Small intestine (tissue), 7 donors: ENCODE results near the gene ZNF716. TPM values are rescaled to one million over a fixed set of nuclear protein-coding genes. Genes with fewer than 3 reads are reported as not detected.
"Not testable (repeated sequence)": the region's sequence is repeated elsewhere in the genome, so short reads cannot be mapped to it uniquely, and the experiment has no call there.

ENCODE experiments used
- DNase-seq, 2 donors: peaks; one replicate each; pipeline versions ENCODE4 v3.0.0 to v3.0.0-alpha.2; 2013
- FAIRE-seq: peaks from 2 replicates; lab custom pipeline; 2012; peaks lifted over from hg19 to GRCh38; lab: Jason Lieb, UNC
- H3K27ac ChIP-seq, 3 donors: one replicate each; pipeline ENCODE4 v1.5.1; 2013; ENCODE audit warnings: low read length in 2 of 3, mild to moderate bottlenecking in 2 of 3, control low read depth in 1 of 3, inconsistent platforms in 1 of 3, low read depth in 1 of 3, moderate library complexity in 1 of 3
- H3K27me3 ChIP-seq, 3 donors: one replicate each; pipeline ENCODE4 v1.6.1; 2013; ENCODE audit warnings: low read length in 3 of 3, inconsistent platforms in 1 of 3; ENCODE audit not compliant: control insufficient read depth in 3 of 3, insufficient read depth in 3 of 3
- H3K36me3 ChIP-seq, 3 donors: one replicate each; pipeline ENCODE4 v1.6.1; 2013; ENCODE audit warnings: low read length in 3 of 3, inconsistent platforms in 1 of 3, low read depth in 1 of 3, mild to moderate bottlenecking in 1 of 3, moderate library complexity in 1 of 3; ENCODE audit not compliant: control insufficient read depth in 3 of 3, insufficient read depth in 2 of 3
- H3K4me1 ChIP-seq, 3 donors: one replicate each; pipeline ENCODE4 v1.6.1; 2013; ENCODE audit warnings: low read length in 2 of 3, inconsistent platforms in 1 of 3, low read depth in 1 of 3, mild to moderate bottlenecking in 1 of 3, moderate library complexity in 1 of 3; ENCODE audit not compliant: control insufficient read depth in 3 of 3, insufficient read depth in 2 of 3
- H3K4me3 ChIP-seq, 3 donors: one replicate each; pipeline ENCODE4 v1.5.1; 2013; ENCODE audit warnings: low read length in 3 of 3, control low read depth in 1 of 3, inconsistent platforms in 1 of 3, low read depth in 1 of 3, mild to moderate bottlenecking in 1 of 3, moderate library complexity in 1 of 3
- H3K9me3 ChIP-seq, 2 donors: one replicate each; pipeline ENCODE4 v1.6.1; 2013; ENCODE audit warnings: low read depth in 1 of 2, low read length in 1 of 2; ENCODE audit not compliant: control insufficient read depth in 2 of 2, insufficient read depth in 1 of 2
- WGBS, 3 donors: extraction: QIAGEN DNeasy Blood & Tissue Kit; methylation state at CpG; one replicate each; pipeline ENCODE4 v1.1.7; 2013; 5-methylcytosine and 5-hydroxymethylcytosine counted together
- polyA plus RNA-seq, 4 donors: library from polyadenylated mRNA; stranded (reverse) in 3 of 4; unstranded in 1 of 4; fragments of 200-250 nt in 3 of 4; fragments of 120-200 nt in 1 of 4; gene quantifications; one replicate each; pipeline versions ENCODE4 v1.2.1 to v1.2.3, GENCODE V29; 2013
- donor health status: healthy with polysubstance abuse.
- donor health status: control.
- donor health status: control.
- donor health status: Bipolar disorder and iron deficiency.
- donor health status: healthy.

Gene ZNF716
- polyA plus RNA-seq, 4 donors = not detected

GRCh38 chr7:57437581-57437980 is 12.4 kb upstream of the ZNF716 start:
- no peak for DNase-seq
- H3K36me3 ChIP-seq = no peaks in the 10 kb centered on the region
- FAIRE-seq = no peak
- WGBS, 3 donors = 87 to 96% (median 92%) methylated on average over 17 to 19 of the region's 19 CpGs
- H3K4me1 ChIP-seq = no peaks in the 10 kb centered on the region
- no peak overlapping the region for H3K4me3 ChIP-seq
- peaks cover 2 to 56% of the 10 kb centered on the region in 2 donors for H3K9me3 ChIP-seq
- no peaks in the 10 kb centered on the region for H3K27me3 ChIP-seq
- no peak overlapping the region for H3K27ac ChIP-seq

GRCh38 chr7:57438244-57438643 is 11.7 kb upstream of the ZNF716 start:
- no peak for DNase-seq
- no peaks in the 10 kb centered on the region for H3K36me3 ChIP-seq
- WGBS, 3 donors = 74 to 78% (median 74%) methylated on average over 7 of the region's 7 CpGs
- no peak overlapping the region for H3K27ac ChIP-seq
- H3K9me3 ChIP-seq = peaks cover 2 to 58% of the 10 kb centered on the region in 2 donors
- no peak overlapping the region for H3K4me3 ChIP-seq
- no peak for FAIRE-seq
- H3K27me3 ChIP-seq = no peaks in the 10 kb centered on the region
- H3K4me1 ChIP-seq = no peaks in the 10 kb centered on the region

DNA sequence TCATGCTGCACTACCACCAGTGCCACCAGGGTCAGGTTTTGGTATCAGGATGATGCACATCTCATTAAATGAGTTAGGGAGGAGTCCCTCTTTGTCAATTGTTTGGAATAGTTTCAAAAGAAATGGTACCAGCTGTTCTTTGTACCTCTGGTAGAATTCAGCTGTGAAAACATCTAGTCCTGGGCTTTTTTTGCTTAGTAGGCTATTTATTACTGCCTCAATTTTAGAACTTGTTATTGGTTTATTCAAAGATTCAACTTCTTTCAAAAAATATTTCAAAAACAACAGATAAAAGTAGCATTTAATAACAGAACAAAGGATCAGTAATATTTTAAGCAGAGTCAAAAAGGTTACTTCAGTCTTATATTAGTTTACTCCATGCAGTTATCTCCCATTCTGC is 6.4 kb upstream of the ZNF716 start:
- FAIRE-seq (no peak), DNase-seq (no peak)
- H3K9me3 ChIP-seq = peaks cover 2 to 41% of the 10 kb centered on the region in 2 donors
- H3K27ac ChIP-seq = no peak overlapping the region
- no peaks in the 10 kb centered on the region for H3K4me1 ChIP-seq
- H3K4me3 ChIP-seq = no peak overlapping the region
- no peaks in the 10 kb centered on the region for H3K27me3 ChIP-seq
- no peaks in the 10 kb centered on the region for H3K36me3 ChIP-seq

GRCh38 chr7:57469186-57469828 is 19.3 kb downstream of the ZNF716 start:
- DNase-seq, H3K27ac ChIP-seq, H3K36me3 ChIP-seq, H3K27me3 ChIP-seq, H3K4me1 ChIP-seq, H3K4me3 ChIP-seq, FAIRE-seq: not testable (repeated sequence)
- WGBS, 3 donors = 57 to 82% (median 80%) methylated on average over 3 of the region's 3 CpGs
- peaks cover 0 to 21% of the 10 kb centered on the region in 2 donors for H3K9me3 ChIP-seq

GRCh38 chr7:57480304-57480703 is 30.3 kb downstream of the ZNF716 start:
- H3K9me3 ChIP-seq = peaks cover 0 to 25% of the 10 kb centered on the region in 2 donors
- not testable (repeated sequence) for H3K36me3 ChIP-seq, DNase-seq, H3K27ac ChIP-seq, FAIRE-seq, H3K4me3 ChIP-seq, H3K27me3 ChIP-seq, H3K4me1 ChIP-seq

DNA sequence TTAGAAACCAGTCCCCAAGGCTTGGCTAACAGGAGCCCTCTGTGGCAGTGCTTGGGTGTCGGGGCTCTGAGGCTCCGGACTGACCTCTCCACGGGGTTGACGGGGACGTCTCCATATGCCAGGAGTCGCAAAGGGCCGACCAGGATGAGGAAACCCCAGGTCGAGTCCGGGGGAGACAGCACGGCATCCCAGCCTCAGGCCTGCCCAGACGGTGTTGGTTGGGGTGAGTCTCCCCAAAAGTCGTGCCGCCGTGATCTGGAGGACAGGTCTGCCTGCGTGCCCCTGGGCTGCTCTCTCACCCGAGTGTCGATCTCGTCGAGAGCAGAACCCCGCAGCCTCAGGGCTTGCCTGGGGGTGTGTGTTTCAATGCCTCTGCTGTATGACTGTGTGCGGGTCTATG is 35.0 kb downstream of the ZNF716 start:
- peaks cover 2 to 48% of the 10 kb centered on the region in 2 donors for H3K9me3 ChIP-seq
- FAIRE-seq, H3K27me3 ChIP-seq, DNase-seq, H3K4me3 ChIP-seq, H3K4me1 ChIP-seq, H3K36me3 ChIP-seq, H3K27ac ChIP-seq: not testable (repeated sequence)
- 84 to 94% (median 86%) methylated on average over 21 of the region's 21 CpGs for WGBS, 3 donors

- Histone ChIP-seq H3K27ac (no peak overlapping the region), H3K4me1 (no peaks in the 10 kb centered on the region), H3K27me3 (no peaks in the 10 kb centered on the region), H3K36me3 (no peaks in the 10 kb centered on the region), H3K9me3 (peaks cover 5 to 53% of the 10 kb centered on the region in 2 donors), H3K4me3 (no peak overlapping the region)
- WGBS, 3 donors = 82 to 90% (median 85%) methylated on average over 13 of the region's 13 CpGs
- DNase-seq (no peak), FAIRE-seq (no peak)
Observed at GRCh38 chr7:57487957-57488356, 38.0 kb downstream of the ZNF716 start.

DNA sequence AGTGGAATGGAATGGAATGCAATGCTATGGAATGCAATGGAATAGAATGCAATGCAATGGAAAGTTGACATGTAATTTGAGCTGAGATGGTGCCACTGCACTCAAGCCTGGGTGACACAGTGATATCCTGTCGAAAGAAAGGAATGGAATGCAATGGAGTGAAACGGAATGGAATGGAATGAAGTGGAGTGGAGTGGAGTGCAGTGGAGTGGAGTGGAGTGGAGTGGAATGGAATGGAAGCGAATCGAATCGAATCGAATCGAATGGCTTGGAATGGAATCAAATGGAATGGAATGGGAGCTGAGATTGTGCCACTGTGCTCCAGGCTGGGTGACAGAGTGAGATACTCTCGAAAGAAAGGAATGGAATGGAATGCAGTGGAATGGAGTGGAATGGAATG is 45.1 kb downstream of the ZNF716 start:
- DNase-seq, H3K4me1 ChIP-seq, FAIRE-seq, H3K27me3 ChIP-seq, H3K36me3 ChIP-seq, H3K27ac ChIP-seq, H3K4me3 ChIP-seq: not testable (repeated sequence)
- peaks cover 7 to 29% of the 10 kb centered on the region in 2 donors for H3K9me3 ChIP-seq
- WGBS, 3 donors = 78 to 80% (median 80%) methylated on average over 8 of the region's 8 CpGs

- Histone ChIP-seq H3K36me3 (no peaks in the 10 kb centered on the region), H3K9me3 (peaks cover 7 to 32% of the 10 kb centered on the region in 2 donors), H3K27ac (no peak overlapping the region), H3K4me3 (no peak overlapping the region), H3K27me3 (no peaks in the 10 kb centered on the region), H3K4me1 (no peaks in the 10 kb centered on the region)
- no peak for DNase-seq
- 62 to 67% (median 65%) methylated on average over 6 of the region's 6 CpGs for WGBS, 3 donors
- FAIRE-seq = no peak
Observed at GRCh38 chr7:57496395-57496794, 46.4 kb downstream of the ZNF716 start.
